Activated CD8-positive, alpha-beta T cell treated with anti-CD3 and anti-CD28 coated beads for 36 hours (primary cell): Measurements from ENCODE around the gene BROX. TPM values are rescaled to one million over a fixed set of nuclear protein-coding genes. Genes with fewer than 3 reads are reported as not detected.

ENCODE experiments used
- ATAC-seq: fragments of 200-7000 bp; cut with Tn5 transposase; one replicate; pipeline ENCODE4 v1.10.0; 2021; ENCODE audit warnings: mild to moderate bottlenecking, moderate library complexity
- CTCF ChIA-PET: fragments of 350-600 bp; sonication (Branson Sonifier 250); formaldehyde crosslinking; loops from one replicate; lab custom pipeline; 2021; ENCODE audit warnings: antibody characterized with exemption; lab: Charles Lee
- POLR2A ChIA-PET: fragments of 350-600 bp; sonication (Branson Sonifier 250); formaldehyde crosslinking; loops from one replicate; lab custom pipeline; 2021; ENCODE audit warnings: antibody characterized with exemption; lab: Charles Lee
- DNase-seq: peaks from one replicate; pipeline ENCODE4 v3.0.0-alpha.2; 2020
- H3K27ac Mint-ChIP-seq: one replicate; pipeline ENCODE4 v1.8.0; 2021; ENCODE audit warnings: mild to moderate bottlenecking, mixed read lengths
- H3K27me3 Mint-ChIP-seq: one replicate; pipeline ENCODE4 v1.8.0; 2021; ENCODE audit warnings: mixed read lengths
- H3K36me3 Mint-ChIP-seq: one replicate; pipeline ENCODE4 v1.8.0; 2021; ENCODE audit warnings: low read depth, mixed read lengths
- H3K4me1 Mint-ChIP-seq: one replicate; pipeline ENCODE4 v1.8.0; 2021; ENCODE audit warnings: low read depth, mixed read lengths
- H3K4me3 Mint-ChIP-seq: one replicate; pipeline ENCODE4 v1.8.0; 2021; ENCODE audit warnings: mild to moderate bottlenecking, moderate library complexity, mixed read lengths
- H3K9me3 Mint-ChIP-seq: one replicate; pipeline ENCODE4 v1.8.0; 2021; ENCODE audit warnings: mixed read lengths
- intact Hi-C: fragments of 100-400 bp; cut with micrococcal nuclease; formaldehyde crosslinking; loops from one replicate; pipeline ENCODE4 v1.10.0; 2022
- total RNA-seq, 2 experiments: library from RNA; stranded (reverse); gene quantifications; one replicate each; pipeline ENCODE4 v1.2.3, GENCODE V29; 2021
- TF ChIP-seq, protein P1 (sequence below): fragments of 200-600 bp; IDR thresholded peaks from one replicate; pipeline ENCODE4 v1.8.0; 2022; ENCODE audit warnings: antibody characterized with exemption, mild to moderate bottlenecking

The BROX gene
- total RNA-seq, 2 experiments from 2014 or later: 25.7 to 32.8 TPM

DNA sequence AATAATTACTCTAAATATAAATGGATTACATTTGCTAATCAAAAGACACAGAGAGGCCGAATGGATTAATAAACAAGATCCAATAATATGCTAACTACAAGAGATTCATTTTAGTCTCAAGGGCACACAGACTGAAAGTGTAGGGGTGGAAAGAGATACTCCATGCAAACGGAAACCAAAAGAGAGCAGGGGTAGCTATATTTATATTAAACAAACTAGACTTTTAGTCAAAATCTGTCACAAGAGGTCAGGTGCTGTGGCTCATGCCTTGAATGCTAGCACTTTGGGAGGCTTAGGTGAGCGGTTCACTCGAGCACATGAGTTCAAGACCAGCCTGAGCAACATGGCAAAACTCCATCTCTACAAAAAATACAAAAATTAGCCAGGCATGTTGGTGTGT is 68.9 kb downstream of the BROX start:
- ChIA-PET CTCF (no interaction called here), POLR2A (interaction anchor here (0.6 kb wide), 1 partner anchor 10 kb away, joined by 3 read pairs; no protein-coding TSS in a partner anchor)
- no peak for DNase-seq
- no peak for ATAC-seq
- intact Hi-C loops: no loop called here
- peaks cover 19% of the 10 kb centered on the region for H3K27me3 Mint-ChIP-seq
- no peak overlapping the region for H3K27ac Mint-ChIP-seq
- TF ChIP-seq, protein P1, sequence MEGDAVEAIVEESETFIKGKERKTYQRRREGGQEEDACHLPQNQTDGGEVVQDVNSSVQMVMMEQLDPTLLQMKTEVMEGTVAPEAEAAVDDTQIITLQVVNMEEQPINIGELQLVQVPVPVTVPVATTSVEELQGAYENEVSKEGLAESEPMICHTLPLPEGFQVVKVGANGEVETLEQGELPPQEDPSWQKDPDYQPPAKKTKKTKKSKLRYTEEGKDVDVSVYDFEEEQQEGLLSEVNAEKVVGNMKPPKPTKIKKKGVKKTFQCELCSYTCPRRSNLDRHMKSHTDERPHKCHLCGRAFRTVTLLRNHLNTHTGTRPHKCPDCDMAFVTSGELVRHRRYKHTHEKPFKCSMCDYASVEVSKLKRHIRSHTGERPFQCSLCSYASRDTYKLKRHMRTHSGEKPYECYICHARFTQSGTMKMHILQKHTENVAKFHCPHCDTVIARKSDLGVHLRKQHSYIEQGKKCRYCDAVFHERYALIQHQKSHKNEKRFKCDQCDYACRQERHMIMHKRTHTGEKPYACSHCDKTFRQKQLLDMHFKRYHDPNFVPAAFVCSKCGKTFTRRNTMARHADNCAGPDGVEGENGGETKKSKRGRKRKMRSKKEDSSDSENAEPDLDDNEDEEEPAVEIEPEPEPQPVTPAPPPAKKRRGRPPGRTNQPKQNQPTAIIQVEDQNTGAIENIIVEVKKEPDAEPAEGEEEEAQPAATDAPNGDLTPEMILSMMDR: no peak
- no peaks in the 10 kb centered on the region for H3K9me3 Mint-ChIP-seq
- H3K4me3 Mint-ChIP-seq: no peak overlapping the region
- no peaks in the 10 kb centered on the region for H3K36me3 Mint-ChIP-seq
- H3K4me1 Mint-ChIP-seq: no peaks in the 10 kb centered on the region

GRCh38 chr1:222783051-222783450 is 70.7 kb downstream of the BROX start:
- ATAC-seq (no peak), DNase-seq (no peak)
- ChIA-PET CTCF (interaction anchor here (1.2 kb wide), 1 partner anchor 44 kb away, joined by 4 read pairs; no protein-coding TSS in a partner anchor), POLR2A (no interaction called here)
- Mint-ChIP-seq H3K4me1 (peaks cover under 1% of the 10 kb centered on the region), H3K9me3 (no peaks in the 10 kb centered on the region), H3K27me3 (peaks cover 19% of the 10 kb centered on the region), H3K4me3 (no peak overlapping the region), H3K36me3 (no peaks in the 10 kb centered on the region), H3K27ac (no peak overlapping the region)
- intact Hi-C loops: no loop called here
- TF ChIP-seq, protein P1: no peak

DNA sequence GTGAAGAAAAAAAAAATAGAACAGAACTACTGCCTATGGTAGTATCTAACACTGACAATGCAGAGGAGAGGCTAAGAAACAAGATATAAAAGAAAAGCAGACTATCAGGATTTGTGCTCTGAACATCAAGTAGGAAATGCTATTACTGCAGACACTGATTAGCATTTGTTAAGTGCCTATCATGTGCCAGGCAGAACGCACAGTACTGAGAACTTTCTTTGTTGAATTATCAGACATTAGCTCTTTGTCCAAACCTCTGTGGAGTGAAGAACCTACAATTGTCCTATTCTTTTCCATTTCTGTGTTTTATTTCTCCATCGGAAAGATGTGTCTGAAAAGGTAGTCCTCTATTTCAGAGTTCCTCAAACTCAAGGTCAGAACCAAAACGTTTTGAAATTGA is 72.0 kb downstream of the BROX start:
- peaks cover 19% of the 10 kb centered on the region for H3K27me3 Mint-ChIP-seq
- intact Hi-C loops: no loop called here
- no peak overlapping the region for H3K27ac Mint-ChIP-seq
- ATAC-seq (no peak), DNase-seq (no peak)
- no peak overlapping the region for H3K4me3 Mint-ChIP-seq
- H3K36me3 Mint-ChIP-seq: no peaks in the 10 kb centered on the region
- H3K4me1 Mint-ChIP-seq: peaks cover 5% of the 10 kb centered on the region
- ChIA-PET POLR2A (no interaction called here), CTCF (interaction anchor here (1.2 kb wide), 1 partner anchor 46 kb away, joined by 4 read pairs; no protein-coding TSS in a partner anchor)
- H3K9me3 Mint-ChIP-seq: peaks cover 1% of the 10 kb centered on the region
- TF ChIP-seq, protein P1: no peak

Other genes starting within 250 kb of the BROX start
- not detected for gene HHIPL2, start 164.5 kb upstream of the BROX start, total RNA-seq
- 10 to 100 TPM; 18.4 to 19.0 TPM for gene TAF1A, start 122.6 kb upstream of the BROX start, total RNA-seq
- gene MIA3, start 94.5 kb upstream of the BROX start, total RNA-seq: 10 to 100 TPM; 43.1 to 44.1 TPM
- gene AIDA, start 73 bp upstream of the BROX start, total RNA-seq: 10 to 100 TPM; 54.3 to 61.6 TPM
- gene FAM177B, start 24.6 kb downstream of the BROX start, total RNA-seq: not detected
- 1 to 10 TPM; 1.8 to 2.1 TPM for gene DISP1, start 102.5 kb downstream of the BROX start, total RNA-seq